MM.1S (cell line): ENCODE results near the gene MUSK.

ENCODE experiments used
- CTCF ChIP-seq: fragments of 300-600 bp; sonication (generic); IDR thresholded peaks from 2 replicates; pipeline ENCODE4 v1.5.1; 2016; ENCODE audit warnings: antibody characterized with exemption, low read length, mixed read lengths
- EZH2 ChIP-seq: fragments of 300-600 bp; sonication (generic); optimal IDR thresholded peaks from 2 replicates; pipeline ENCODE3; 2017; ENCODE audit warnings: low read depth, mild to moderate bottlenecking, antibody characterized with exemption, low read length, mixed read lengths
- EZH2phosphoT487 ChIP-seq: fragments of 300-600 bp; sonication (generic); IDR thresholded peaks from 2 replicates; pipeline ENCODE4 v1.6.1; 2018; ENCODE audit warnings: antibody characterized with exemption, low read length

GRCh38 chr9:110835404-110835803 is 166.8 kb downstream of the MUSK start:
- TF ChIP-seq CTCF, result no peak
- no peak for TF ChIP-seq EZH2
- TF ChIP-seq EZH2phosphoT487, result no peak
